HG02884 (cell line): Measurements from ENCODE around the gene PRSS23.
A peak's percentile ranks its signal among the peaks of the same experiment; 100 is the strongest.

ENCODE experiments used
- ATAC-seq: cut with Tn5 transposase; IDR thresholded peaks from one replicate; pipeline ENCODE4 v1.9.1; 2021; ENCODE audit warnings: mild to moderate bottlenecking, moderate library complexity; ENCODE audit not compliant: unreplicated experiment

The PRSS23 gene

GRCh38 chr11:86790195-86790725 is 10.1 kb upstream of the PRSS23 start:
- ATAC-seq = no peak

- ATAC-seq = no peak
These were observed 9.2 kb upstream of the PRSS23 start for GRCh38 chr11:86790867-86791849.

- no peak for ATAC-seq
These were observed 8.2 kb upstream of the PRSS23 start for GRCh38 chr11:86792150-86792549.

GRCh38 chr11:86793307-86793706 is 7.0 kb upstream of the PRSS23 start:
- no peak for ATAC-seq

GRCh38 chr11:86795511-86795910 is 4.8 kb upstream of the PRSS23 start:
- no peak for ATAC-seq

- no peak for ATAC-seq
These were observed 4.4 kb upstream of the PRSS23 start for GRCh38 chr11:86795949-86796348.

- no peak for ATAC-seq
These were observed 3.2 kb upstream of the PRSS23 start for GRCh38 chr11:86797133-86797532.

- no peak for ATAC-seq
These were observed 1.4 kb upstream of the PRSS23 start for GRCh38 chr11:86798988-86799387.

GRCh38 chr11:86799680-86800075 is 664 bp upstream of the PRSS23 start:
- no peak for ATAC-seq

- ATAC-seq = no peak
These were observed 574 bp downstream of the PRSS23 start for GRCh38 chr11:86800960-86801272.

GRCh38 chr11:86801364-86801763 is 1.0 kb downstream of the PRSS23 start:
- ATAC-seq = no peak

GRCh38 chr11:86802146-86802545 is 1.8 kb downstream of the PRSS23 start:
- ATAC-seq = no peak

- ATAC-seq = peak; percentile 38
These were observed 2.3 kb downstream of the PRSS23 start for GRCh38 chr11:86802601-86803051.

GRCh38 chr11:86803136-86804045 is 3.0 kb downstream of the PRSS23 start:
- no peak for ATAC-seq

GRCh38 chr11:86804951-86805350 is 4.6 kb downstream of the PRSS23 start:
- ATAC-seq = no peak

- peak; percentile 91 for ATAC-seq
These were observed 5.5 kb downstream of the PRSS23 start for GRCh38 chr11:86805873-86806310.

- ATAC-seq = no peak
These were observed 6.6 kb downstream of the PRSS23 start for GRCh38 chr11:86806903-86807302.

- no peak for ATAC-seq
These were observed 7.0 kb downstream of the PRSS23 start for GRCh38 chr11:86807360-86807759.

GRCh38 chr11:86809561-86809960 is 9.2 kb downstream of the PRSS23 start:
- no peak for ATAC-seq

- ATAC-seq = no peak
These were observed 9.9 kb downstream of the PRSS23 start for GRCh38 chr11:86810288-86810687.

GRCh38 chr11:86811637-86812321 is 11.4 kb downstream of the PRSS23 start:
- no peak for ATAC-seq
